GM19455 (cell line): Measurements from ENCODE around the gene LGALS3BP.
"Not testable (repeated sequence)": the region's sequence is repeated elsewhere in the genome, so short reads cannot be mapped to it uniquely, and the experiment has no call there.

ENCODE experiments used
- ATAC-seq: cut with Tn5 transposase; IDR thresholded peaks from one replicate; pipeline ENCODE4 v1.9.1; 2021; ENCODE audit not compliant: unreplicated experiment

The LGALS3BP gene

DNA sequence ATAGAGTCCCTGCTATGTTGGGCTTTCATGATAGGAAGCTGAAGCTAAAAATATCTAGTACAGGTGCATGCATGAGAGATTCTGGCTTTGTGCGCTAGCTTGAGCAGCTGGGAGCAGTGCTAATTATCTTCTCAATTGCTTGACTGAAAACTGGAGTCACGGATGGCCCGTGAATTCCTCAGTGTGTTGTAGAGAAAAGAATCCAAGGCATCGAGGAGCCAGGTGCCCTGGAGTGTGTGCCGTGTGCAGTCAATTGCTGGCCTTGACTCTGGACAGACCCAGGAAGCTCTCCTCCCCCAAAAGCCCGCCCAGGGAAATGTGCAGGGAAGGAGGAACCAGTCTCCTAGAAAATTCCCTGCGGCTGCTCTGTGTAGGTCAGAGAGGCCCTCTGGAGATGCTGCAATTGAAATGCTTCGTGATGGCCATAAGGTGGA lies 14.2 kb downstream of the LGALS3BP start:
- ATAC-seq: no peak

DNA sequence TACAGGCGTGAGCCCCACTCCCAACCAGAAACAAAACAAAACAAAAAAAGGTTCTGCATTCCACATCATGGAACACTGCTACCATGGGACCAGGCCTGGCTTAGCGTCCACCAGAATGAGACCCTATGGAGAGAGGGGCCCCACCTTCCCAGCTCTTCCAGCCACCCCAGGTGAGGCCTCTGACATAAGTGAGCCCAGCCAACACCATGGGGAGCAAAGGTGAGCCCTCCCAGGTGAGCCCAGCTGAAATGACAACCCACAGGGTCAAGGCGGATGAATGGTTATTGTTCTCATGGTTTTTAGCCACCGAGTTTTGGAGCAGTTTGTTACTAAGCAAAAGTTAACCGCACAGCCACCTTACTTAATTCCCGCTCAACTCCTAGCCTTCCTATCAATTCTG lies 16.3 kb downstream of the LGALS3BP start:
- ATAC-seq: no peak

GRCh38 chr17:78962984-78963348 lies 16.8 kb downstream of the LGALS3BP start:
- ATAC-seq: not testable (repeated sequence)

DNA sequence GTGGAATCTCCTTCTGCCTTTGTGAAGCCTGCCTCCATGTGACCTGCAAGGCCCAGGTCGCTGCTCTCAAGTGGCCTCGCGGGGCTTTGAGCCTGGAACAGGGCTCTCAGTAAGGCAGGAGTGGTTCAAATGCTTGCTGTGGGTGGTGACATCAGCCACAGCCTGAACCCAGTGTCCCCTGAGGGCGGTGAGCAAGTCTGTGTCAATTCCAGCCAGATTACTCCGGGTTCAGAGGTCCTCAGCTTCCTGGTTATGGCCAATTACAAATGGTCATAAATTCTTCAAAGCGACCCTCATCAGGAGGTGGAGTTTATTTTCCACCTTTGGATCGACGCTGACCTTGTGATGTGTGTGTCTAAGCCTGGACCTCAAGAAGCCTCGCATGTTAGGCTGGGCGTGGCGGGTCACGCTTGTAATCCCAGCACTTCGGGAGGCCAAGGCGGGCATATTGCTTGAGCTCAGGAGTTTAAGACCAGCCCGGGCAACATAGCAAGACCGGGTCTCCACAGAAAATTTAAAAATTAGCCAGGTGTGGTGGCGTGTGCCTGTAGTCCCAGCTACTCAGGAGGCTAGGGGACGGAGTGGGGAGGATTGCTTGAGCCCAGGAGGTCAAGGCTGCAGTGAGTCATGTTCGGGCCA lies 17.3 kb downstream of the LGALS3BP start:
- ATAC-seq: no peak

- ATAC-seq: no peak
These were observed 18.2 kb downstream of the LGALS3BP start for GRCh38 chr17:78961571-78961970.

DNA sequence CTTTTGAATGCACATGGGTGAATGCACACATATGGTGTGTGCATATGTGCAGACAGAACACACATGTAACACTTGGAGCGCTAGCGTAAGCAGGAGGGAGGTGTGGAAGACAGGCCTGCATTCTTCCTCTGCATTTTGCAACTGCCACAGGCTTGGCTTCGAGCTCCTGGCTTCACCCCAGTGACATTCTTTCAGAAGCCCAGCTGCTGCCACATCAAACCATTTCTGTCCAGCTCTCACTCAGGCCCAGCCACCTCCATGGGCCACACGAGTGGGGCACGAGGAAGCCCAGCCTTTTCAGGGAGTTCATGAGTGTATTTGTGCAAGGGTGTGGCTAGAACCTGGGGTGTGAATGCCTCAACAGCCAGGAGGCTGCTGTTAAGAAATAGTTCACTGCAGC lies 18.8 kb downstream of the LGALS3BP start:
- ATAC-seq: no peak

GRCh38 chr17:78959803-78960202 lies 19.9 kb downstream of the LGALS3BP start:
- no peak for ATAC-seq

GRCh38 chr17:78958641-78959127 lies 21.0 kb downstream of the LGALS3BP start:
- no peak for ATAC-seq

DNA sequence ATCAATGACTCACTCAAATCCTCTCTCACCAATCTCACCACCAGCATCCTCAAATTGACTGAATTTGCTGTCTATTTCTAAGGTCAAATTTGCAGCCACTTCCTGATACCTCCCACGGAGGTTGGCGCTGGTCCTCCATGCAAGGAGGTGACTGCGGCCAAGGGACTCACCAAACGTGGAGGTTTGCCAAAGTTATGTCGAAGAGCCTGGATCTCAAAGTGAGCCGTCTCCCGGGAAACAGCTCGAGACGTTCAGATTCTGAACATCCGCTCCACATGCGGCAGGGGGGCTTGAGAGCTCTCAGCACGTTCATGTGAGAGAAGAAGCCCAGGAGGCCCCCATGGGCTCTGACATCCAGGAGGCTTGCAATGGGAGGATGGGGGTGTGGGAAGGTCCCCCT lies 22.6 kb downstream of the LGALS3BP start:
- no peak for ATAC-seq

GRCh38 chr17:78956254-78956653 lies 23.5 kb downstream of the LGALS3BP start:
- ATAC-seq: no peak

DNA sequence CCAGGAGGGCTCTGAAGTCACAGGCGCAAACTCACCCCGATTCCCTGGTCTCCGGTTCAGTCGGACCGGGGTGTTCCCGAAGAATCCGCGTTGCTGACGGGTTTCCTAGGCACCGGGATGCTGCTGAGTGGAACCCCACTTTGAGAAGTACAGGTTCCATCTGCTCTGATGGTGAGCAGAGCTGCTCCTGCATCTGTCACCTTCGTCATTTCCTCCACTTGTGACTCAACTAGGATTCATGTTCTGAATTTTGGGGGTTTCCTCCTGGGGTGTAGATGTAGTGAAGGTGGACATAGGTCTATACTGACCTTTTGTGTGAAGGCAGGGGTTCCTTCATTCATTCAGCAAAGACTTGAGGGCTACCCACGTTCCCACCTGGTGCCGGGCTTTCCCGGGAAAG lies 25.0 kb downstream of the LGALS3BP start:
- ATAC-seq: no peak

DNA sequence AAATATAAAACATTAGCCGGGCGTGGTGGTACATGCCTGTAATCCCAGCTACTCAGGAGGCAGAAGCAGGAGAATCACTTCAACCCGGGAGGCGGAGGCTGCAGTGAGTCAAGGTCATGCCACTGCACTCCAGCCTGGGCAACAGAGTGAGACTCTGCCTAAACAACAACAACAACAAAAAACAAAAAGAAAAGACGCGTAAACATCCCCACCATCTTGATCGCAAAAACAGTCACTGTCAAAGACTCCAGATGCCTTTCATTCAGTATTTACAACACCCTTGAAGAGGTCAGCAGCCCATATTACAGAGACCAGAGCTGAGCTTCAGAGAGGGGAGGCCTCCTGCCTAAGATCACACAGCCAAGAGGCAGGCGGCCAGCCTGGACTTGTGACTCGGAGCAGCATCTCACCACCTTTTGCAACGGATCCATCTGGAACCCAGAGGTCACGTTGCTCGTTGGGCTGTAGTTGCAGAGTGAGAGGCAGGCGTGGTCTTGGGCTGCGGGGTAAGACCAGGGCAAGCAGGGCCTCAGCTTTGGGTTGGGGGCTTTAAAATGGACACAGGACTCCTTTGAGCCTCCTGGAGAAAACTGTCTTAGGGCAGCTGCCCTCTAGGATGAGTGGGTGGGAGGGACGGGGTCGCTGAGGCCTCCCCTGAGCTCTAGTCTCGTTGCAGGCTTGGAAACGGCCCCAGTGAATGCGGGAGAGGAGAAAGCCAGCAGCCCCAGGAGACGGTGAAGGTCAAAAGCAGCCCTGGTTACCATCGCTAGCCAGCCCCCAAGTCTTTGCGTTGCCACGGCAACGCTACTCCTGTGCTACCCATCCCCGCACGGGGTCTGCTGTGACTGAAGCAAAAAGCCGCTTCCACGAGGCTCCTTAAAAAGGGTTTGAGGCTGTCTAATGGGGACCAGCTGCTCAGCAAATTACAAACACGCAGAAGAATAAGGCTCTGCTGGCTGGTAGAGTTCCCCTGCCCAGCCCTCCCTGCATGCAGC lies 26.1 kb downstream of the LGALS3BP start:
- ATAC-seq: no peak

GRCh38 chr17:78952706-78953105 lies 27.0 kb downstream of the LGALS3BP start:
- no peak for ATAC-seq

- no peak for ATAC-seq
These were observed 27.7 kb downstream of the LGALS3BP start for GRCh38 chr17:78951967-78952551.

DNA sequence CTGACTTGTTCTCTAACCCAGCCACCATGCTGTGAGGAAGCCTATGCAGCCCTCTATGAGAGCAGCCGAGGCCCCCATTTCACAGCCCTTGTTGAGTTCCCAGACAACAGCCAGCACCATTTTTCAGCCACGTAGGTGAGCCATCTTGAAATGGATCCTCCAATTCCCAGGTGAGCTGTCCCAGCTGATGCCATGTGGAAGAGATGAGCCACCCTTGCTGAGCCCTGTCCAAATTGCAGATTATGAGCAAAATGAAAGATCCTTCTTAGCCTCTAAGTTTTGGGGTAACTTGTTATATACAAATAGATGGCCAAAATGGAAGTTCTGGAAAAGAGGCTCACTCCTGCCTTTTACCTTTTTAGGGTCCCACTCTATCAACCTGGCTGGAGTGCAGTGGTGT lies 28.9 kb downstream of the LGALS3BP start:
- no peak for ATAC-seq

GRCh38 chr17:78947235-78948149 lies 32.2 kb downstream of the LGALS3BP start:
- no peak for ATAC-seq

DNA sequence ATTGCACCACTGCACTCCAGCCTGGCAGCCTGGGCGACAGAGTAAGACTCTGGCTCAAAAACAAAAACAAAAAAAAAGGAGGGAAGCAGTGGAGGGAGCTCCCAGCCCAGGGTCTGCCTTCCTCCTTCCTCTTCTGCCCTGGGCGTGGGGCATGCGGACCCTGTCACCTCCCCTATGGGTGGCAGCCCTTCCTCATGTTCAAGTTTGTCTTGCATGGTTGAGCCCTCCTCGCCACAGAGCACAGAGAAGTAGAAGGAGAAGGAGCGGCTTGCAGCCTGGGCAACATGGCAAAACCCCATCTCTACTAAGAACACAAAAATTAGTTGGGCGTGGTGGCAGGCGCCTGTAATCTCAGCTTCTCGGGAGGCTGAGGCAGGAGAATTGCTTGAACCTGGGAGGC lies 33.1 kb downstream of the LGALS3BP start:
- ATAC-seq: no peak

- ATAC-seq: no peak
These were observed 33.6 kb downstream of the LGALS3BP start for GRCh38 chr17:78946131-78946530.

- not testable (repeated sequence) for ATAC-seq
These were observed 34.3 kb downstream of the LGALS3BP start for GRCh38 chr17:78945455-78945854.

GRCh38 chr17:78944956-78945355 lies 34.8 kb downstream of the LGALS3BP start:
- ATAC-seq: no peak

DNA sequence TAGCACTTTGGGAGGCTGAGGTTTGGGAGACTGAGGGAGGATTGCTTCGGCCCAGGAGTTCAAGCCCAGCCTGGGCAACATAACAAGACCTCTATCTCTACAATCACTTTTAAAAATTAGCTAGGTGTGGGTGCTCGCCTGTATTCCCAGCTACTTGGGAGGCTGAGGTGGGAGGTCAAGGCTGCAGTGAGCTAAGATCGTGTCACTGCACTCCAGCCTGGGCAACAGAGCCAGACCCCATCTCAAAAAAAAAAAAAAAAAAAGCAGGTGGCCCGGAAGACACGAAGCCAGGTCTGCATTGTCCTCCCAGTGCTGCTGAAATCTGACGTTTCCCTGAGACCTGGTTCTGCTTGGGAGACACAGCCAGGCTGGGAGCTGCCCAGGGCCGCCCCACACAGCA lies 35.7 kb downstream of the LGALS3BP start:
- ATAC-seq: no peak
